Osteocyte (in vitro differentiated cells): ENCODE measurements around the gene OR4A5. TPM values are rescaled to one million over a fixed set of nuclear protein-coding genes. Genes with fewer than 3 reads are reported as not detected.
"Not testable (repeated sequence)": the region's sequence is repeated elsewhere in the genome, so short reads cannot be mapped to it uniquely, and the experiment has no call there.

Experiments used
- DNase-seq: peaks from one replicate; pipeline ENCODE4 v3.0.0; 2021; ENCODE audit warnings: mixed read lengths; ENCODE audit not compliant: unreplicated experiment; ENCODE audit errors: extremely low spot score
- H3K27ac Mint-ChIP-seq: one replicate; pipeline ENCODE4 v1.8.0; 2021; ENCODE audit warnings: mild to moderate bottlenecking, mixed read lengths; ENCODE audit not compliant: unreplicated experiment
- H3K27me3 Mint-ChIP-seq: one replicate; pipeline ENCODE4 v1.8.0; 2021; ENCODE audit warnings: mixed read lengths; ENCODE audit not compliant: unreplicated experiment
- H3K36me3 Mint-ChIP-seq: one replicate; pipeline ENCODE4 v1.8.0; 2021; ENCODE audit warnings: mixed read lengths; ENCODE audit not compliant: unreplicated experiment
- H3K4me1 Mint-ChIP-seq: one replicate; pipeline ENCODE4 v1.8.0; 2021; ENCODE audit warnings: mixed read lengths; ENCODE audit not compliant: unreplicated experiment
- H3K4me3 Mint-ChIP-seq: one replicate; pipeline ENCODE4 v1.8.0; 2021; ENCODE audit warnings: mild to moderate bottlenecking, moderate library complexity, mixed read lengths; ENCODE audit not compliant: unreplicated experiment
- H3K9me3 Mint-ChIP-seq: one replicate; pipeline ENCODE4 v1.8.0; 2021; ENCODE audit warnings: mixed read lengths; ENCODE audit not compliant: unreplicated experiment
- long read RNA-seq: library from polyadenylated mRNA; unstranded; transcript quantifications from one replicate; pipeline ENCODE4 v2.0.0, GENCODE V29; 2021
- total RNA-seq: library from RNA; stranded (reverse); gene quantifications from 2 replicates; pipeline ENCODE4 v1.2.1, GENCODE V29; 2021

Gene OR4A5, protein sequence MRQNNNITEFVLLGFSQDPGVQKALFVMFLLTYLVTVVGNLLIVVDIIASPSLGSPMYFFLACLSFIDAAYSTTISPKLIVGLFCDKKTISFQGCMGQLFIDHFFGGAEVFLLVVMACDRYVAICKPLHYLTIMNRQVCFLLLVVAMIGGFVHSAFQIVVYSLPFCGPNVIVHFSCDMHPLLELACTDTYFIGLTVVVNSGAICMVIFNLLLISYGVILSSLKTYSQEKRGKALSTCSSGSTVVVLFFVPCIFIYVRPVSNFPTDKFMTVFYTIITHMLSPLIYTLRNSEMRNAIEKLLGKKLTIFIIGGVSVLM
- total RNA-seq = not detected in 2 replicates
- long read RNA-seq = 0 reads

DNA sequence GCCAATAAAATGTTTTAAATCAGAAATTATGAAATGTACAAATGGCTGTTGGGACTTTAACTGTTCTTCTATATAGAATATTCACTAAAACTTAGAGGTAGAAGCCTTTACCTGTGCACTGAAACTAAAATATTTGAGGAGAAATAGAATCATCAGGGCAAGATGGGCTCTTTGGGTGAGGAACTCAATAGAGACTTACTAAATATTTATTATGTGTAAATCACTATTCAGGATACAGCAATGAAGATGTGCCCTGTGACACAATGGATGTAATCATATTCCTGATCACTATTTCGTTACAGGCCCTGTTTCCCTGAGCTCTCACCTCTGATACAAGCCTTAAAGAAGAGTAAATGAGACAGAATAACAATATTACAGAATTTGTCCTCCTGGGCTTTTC lies at the start of gene OR4A5:
TSS of gene OR4A5 (plus strand) at position 301 of the 400 bp plus-strand sequence. CDS start at position 354, 53 bp downstream.
- H3K27ac Mint-ChIP-seq, H3K4me1 Mint-ChIP-seq, H3K36me3 Mint-ChIP-seq, H3K27me3 Mint-ChIP-seq, H3K4me3 Mint-ChIP-seq, DNase-seq: not testable (repeated sequence)
- H3K9me3 Mint-ChIP-seq = peaks cover 59% of the 10 kb centered on the region

DNA sequence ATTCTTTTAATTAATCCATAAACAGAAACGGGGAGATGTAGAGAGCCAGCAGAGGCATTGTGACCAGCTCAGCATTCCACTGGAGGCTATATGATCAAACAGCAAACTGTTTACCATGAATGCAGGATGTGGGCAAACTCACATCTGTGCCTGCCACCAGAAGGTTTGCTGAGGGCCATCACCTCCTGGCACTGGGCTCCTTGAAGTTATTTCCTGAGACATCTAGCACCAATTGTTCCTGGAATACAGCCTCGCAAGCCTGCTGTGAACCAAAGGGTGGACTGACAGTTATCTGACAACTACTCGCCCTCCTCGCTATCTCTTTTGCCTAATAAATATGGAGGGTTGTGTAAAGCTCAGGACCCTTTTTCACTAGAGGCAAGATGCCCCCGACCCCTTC lies 13.5 kb downstream of the OR4A5 start:
- not testable (repeated sequence) for H3K27me3 Mint-ChIP-seq, DNase-seq, H3K27ac Mint-ChIP-seq, H3K4me1 Mint-ChIP-seq, H3K36me3 Mint-ChIP-seq, H3K4me3 Mint-ChIP-seq
- H3K9me3 Mint-ChIP-seq = peaks cover 47% of the 10 kb centered on the region

Other genes with a start within 250 kb of the OR4A5 start
- gene OR4C46, start 102.8 kb upstream of the OR4A5 start, total RNA-seq = not detected in 2 replicates